Measurements from ENCODE around the gene CERS2.
A peak's percentile ranks its signal among the peaks of the same experiment; 100 is the strongest.

Gene CERS2

DNA sequence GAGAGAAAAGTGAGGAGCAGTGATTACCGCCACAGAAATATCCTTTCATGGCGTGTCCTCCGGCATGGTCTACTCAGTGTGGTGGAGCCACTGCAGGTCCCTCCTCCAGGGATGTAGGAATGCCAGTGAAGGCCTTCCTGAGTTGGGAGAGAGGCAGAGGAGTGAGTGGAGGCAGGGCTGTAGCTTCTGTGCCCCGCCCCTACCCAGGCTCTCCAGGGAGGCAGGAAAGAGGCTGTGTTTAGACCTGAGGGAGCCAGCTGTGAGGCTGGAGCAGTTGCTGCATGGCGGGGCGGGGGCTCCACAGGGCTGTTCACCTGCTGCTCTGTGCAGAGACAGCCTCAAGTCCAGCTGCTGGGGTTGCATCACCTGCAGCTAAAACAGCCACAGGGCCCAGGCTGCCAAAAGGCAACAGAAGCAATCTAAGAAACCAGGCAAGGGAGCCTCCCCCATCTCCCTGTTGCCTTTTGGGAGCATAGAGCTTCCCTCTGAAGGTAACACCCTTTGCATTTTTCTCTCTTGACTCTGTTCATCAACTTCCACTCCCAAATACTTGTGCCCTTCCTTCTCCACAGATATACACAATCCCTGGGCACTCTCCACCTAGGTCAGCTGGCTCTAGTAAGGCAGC is 6.7 kb upstream of the CERS2 start:
- H3K36me3 ChIP-seq (ENCODE audit: insufficient read depth, low read length), result no peaks in the 10 kb centered on the region
- H3K4me1 ChIP-seq (ENCODE audit: insufficient read depth, low read length, severe bottlenecking), result peaks cover 20% of the 10 kb centered on the region
- no peak overlapping the region for H3K4me2 ChIP-seq (ENCODE audit: low read length)
- no peak overlapping the region for H2AFZ ChIP-seq (ENCODE audit: low read length)
- TF ChIP-seq, protein P1, sequence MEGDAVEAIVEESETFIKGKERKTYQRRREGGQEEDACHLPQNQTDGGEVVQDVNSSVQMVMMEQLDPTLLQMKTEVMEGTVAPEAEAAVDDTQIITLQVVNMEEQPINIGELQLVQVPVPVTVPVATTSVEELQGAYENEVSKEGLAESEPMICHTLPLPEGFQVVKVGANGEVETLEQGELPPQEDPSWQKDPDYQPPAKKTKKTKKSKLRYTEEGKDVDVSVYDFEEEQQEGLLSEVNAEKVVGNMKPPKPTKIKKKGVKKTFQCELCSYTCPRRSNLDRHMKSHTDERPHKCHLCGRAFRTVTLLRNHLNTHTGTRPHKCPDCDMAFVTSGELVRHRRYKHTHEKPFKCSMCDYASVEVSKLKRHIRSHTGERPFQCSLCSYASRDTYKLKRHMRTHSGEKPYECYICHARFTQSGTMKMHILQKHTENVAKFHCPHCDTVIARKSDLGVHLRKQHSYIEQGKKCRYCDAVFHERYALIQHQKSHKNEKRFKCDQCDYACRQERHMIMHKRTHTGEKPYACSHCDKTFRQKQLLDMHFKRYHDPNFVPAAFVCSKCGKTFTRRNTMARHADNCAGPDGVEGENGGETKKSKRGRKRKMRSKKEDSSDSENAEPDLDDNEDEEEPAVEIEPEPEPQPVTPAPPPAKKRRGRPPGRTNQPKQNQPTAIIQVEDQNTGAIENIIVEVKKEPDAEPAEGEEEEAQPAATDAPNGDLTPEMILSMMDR (IDR thresholded peaks at IDR 0.05; ENCODE audit: low read length), result no peak
- no peak for TF ChIP-seq EZH2 (IDR thresholded peaks at IDR 0.05; ENCODE audit: borderline replicate concordance, low read length)
- peaks cover 4% of the 10 kb centered on the region; the same call in 1 of the 2 replicates for H3K27me3 ChIP-seq (ENCODE audit: insufficient read depth, low read length)
- H3K9ac ChIP-seq (ENCODE audit: low read length), result no peak overlapping the region
- H3K4me3 ChIP-seq (ENCODE audit: low read depth, low read length, poor library complexity, severe bottlenecking), result no peak overlapping the region
- no peaks in the 10 kb centered on the region for H3F3A ChIP-seq (ENCODE audit: insufficient read depth, low read length)
- no peaks in the 10 kb centered on the region for H3K79me2 ChIP-seq (ENCODE audit: insufficient read depth, low read length)
- H3K27ac ChIP-seq (ENCODE audit: low read depth, low read length, poor library complexity, severe bottlenecking), result no peak overlapping the region
- H3K9me3 ChIP-seq (ENCODE audit: low read length), result no peaks in the 10 kb centered on the region
- no peaks in the 10 kb centered on the region for H3K9me2 ChIP-seq (ENCODE audit: low read depth, low read length)
- H4K20me1 ChIP-seq (ENCODE audit: insufficient read depth, low read length), result no peaks in the 10 kb centered on the region

- Histone ChIP-seq H4K20me1 (ENCODE audit: insufficient read depth, low read length) (no peaks in the 10 kb centered on the region), H3K27ac (ENCODE audit: low read depth, low read length, poor library complexity, severe bottlenecking) (no peak overlapping the region), H3K4me2 (ENCODE audit: low read length) (peak overlapping the region; percentile 88), H3K9me3 (ENCODE audit: low read length) (no peaks in the 10 kb centered on the region), H3K27me3 (ENCODE audit: insufficient read depth, low read length) (no peaks in the 10 kb centered on the region; the same call in 1 of the 2 replicates), H3K9me2 (ENCODE audit: low read depth, low read length) (no peaks in the 10 kb centered on the region), H3F3A (ENCODE audit: insufficient read depth, low read length) (no peaks in the 10 kb centered on the region; the same call in 1 of the 2 replicates), H3K4me3 (ENCODE audit: low read depth, low read length, poor library complexity, severe bottlenecking) (peak overlapping the region; percentile 57), H3K9ac (ENCODE audit: low read length) (peak overlapping the region; percentile 65), H2AFZ (ENCODE audit: low read length) (peak overlapping the region; percentile 99), H3K36me3 (ENCODE audit: insufficient read depth, low read length) (no peaks in the 10 kb centered on the region), H3K4me1 (ENCODE audit: insufficient read depth, low read length, severe bottlenecking) (peaks cover 26% of the 10 kb centered on the region), H3K79me2 (ENCODE audit: insufficient read depth, low read length) (no peaks in the 10 kb centered on the region)
- TF ChIP-seq, protein P1 (IDR thresholded peaks at IDR 0.05; ENCODE audit: low read length), result peak; percentile 100
- no peak for TF ChIP-seq EZH2 (IDR thresholded peaks at IDR 0.05; ENCODE audit: borderline replicate concordance, low read length)
Observed at GRCh38 chr1:150979092-150980056, 4.7 kb upstream of the CERS2 start.

GRCh38 chr1:150976879-150977694 is 2.5 kb upstream of the CERS2 start:
- H3K4me1 ChIP-seq (ENCODE audit: insufficient read depth, low read length, severe bottlenecking), result peaks cover 41% of the 10 kb centered on the region
- H3F3A ChIP-seq (ENCODE audit: insufficient read depth, low read length), result no peaks in the 10 kb centered on the region; the same call in 1 of the 2 replicates
- TF ChIP-seq EZH2 (IDR thresholded peaks at IDR 0.05; ENCODE audit: borderline replicate concordance, low read length), result no peak
- TF ChIP-seq, protein P1 (IDR thresholded peaks at IDR 0.05; ENCODE audit: low read length), result no peak
- no peak overlapping the region for H3K4me3 ChIP-seq (ENCODE audit: low read depth, low read length, poor library complexity, severe bottlenecking)
- H3K79me2 ChIP-seq (ENCODE audit: insufficient read depth, low read length), result peaks cover 16% of the 10 kb centered on the region
- no peaks in the 10 kb centered on the region for H4K20me1 ChIP-seq (ENCODE audit: insufficient read depth, low read length)
- H3K4me2 ChIP-seq (ENCODE audit: low read length), result peak overlapping the region; percentile 35; the same call in 1 of the 2 replicates
- H2AFZ ChIP-seq (ENCODE audit: low read length), result no peak overlapping the region
- no peak overlapping the region for H3K27ac ChIP-seq (ENCODE audit: low read depth, low read length, poor library complexity, severe bottlenecking)
- H3K36me3 ChIP-seq (ENCODE audit: insufficient read depth, low read length), result no peaks in the 10 kb centered on the region
- no peaks in the 10 kb centered on the region for H3K9me2 ChIP-seq (ENCODE audit: low read depth, low read length)
- no peaks in the 10 kb centered on the region for H3K9me3 ChIP-seq (ENCODE audit: low read length)
- no peak overlapping the region for H3K9ac ChIP-seq (ENCODE audit: low read length)
- H3K27me3 ChIP-seq (ENCODE audit: insufficient read depth, low read length), result no peaks in the 10 kb centered on the region; the same call in 1 of the 2 replicates

Data from OCI-LY1 (cell line).